NCI-H1694 (cell line): ENCODE measurements around the gene DYNC1I1.

Experiments
- DNase-seq: peaks from one replicate; lab custom pipeline; 2025; lab: John Stamatoyannopoulos, UW

DYNC1I1 gene

DNA sequence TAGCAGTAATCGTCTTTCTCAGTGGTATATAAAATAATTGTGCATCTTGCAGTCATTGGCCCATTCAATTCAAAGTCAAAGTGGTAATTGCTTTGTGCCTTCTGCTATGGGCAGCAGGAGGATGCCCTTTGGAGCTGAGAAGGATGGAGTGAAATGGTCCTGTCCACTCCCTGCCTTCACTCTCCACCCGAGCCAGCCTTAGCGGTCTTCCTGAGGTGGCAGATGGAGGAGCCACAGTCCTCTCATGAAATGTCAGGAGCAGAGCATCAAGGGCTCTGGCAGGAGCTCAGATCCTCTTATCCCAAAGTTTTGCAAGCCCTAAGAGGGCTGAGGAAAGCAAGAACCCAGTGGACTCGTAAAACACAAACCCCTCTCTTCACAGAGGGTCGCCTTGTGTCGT, 199.4 kb downstream of the DYNC1I1 start:
- no peak for DNase-seq

- DNase-seq = no peak
Measured at GRCh38 chr7:95972523-95972922, 200.2 kb downstream of the DYNC1I1 start.

DNA sequence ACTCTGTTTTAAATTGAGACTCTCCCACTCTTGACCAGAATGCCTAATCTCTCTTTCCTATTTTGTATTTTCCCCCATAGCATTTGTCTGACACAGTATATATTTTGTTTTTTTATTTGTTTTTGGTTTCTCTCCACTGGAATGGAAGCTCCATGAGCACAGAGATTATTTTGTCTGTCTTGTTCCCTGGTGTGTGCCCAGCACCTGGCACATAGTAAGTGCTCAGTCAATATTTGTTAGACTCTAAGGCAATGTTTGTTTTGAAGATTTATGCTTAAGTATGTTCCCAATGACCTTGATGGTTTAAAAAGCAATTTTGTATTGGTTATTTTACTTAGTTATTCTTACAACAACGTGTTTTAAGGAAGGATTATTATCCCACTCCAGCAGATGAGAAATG, 201.8 kb downstream of the DYNC1I1 start:
- DNase-seq = no peak

GRCh38 chr7:95976369-95977060, 204.2 kb downstream of the DYNC1I1 start:
- DNase-seq = no peak

GRCh38 chr7:95977994-95978393, 205.6 kb downstream of the DYNC1I1 start:
- no peak for DNase-seq

DNA sequence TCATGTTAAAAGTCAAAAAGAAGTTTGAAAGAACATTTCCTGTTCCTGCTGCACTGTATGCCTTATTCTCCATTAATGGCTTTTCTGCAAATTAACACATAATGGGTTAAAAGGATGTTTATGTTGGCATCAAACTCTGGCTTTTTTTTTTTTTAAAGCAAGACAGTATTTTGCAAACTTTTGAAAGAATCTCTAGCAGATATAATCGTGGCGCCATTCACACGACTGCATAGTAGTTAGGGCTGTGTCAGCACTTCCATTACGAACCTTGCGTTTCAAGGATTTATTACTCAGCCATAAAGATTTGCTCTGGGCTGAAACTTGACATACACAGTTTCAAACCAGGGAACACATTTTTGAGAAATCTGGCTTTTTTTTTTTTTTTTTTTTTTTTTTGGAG, 207.8 kb downstream of the DYNC1I1 start:
- no peak for DNase-seq

DNA sequence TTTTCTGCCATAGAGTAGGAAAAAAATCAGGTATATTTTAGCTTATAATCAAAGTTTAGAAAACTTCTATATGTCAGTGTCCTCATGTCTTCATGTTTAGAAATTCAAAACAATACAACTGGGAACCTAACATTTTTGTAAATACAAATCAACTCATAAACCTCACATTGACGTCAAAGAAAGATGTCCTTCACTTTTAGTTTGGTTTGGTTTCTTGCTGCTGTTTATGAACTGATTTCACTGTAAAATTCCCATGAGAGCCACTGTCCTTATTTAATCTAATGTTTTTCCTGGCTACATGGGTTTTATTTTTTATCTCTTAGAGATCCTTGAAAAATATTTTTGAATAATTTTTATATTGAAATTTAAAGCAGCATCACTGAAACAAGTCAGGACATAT, 208.4 kb downstream of the DYNC1I1 start:
- no peak for DNase-seq

- no peak for DNase-seq
Measured at GRCh38 chr7:95986178-95986764, 213.9 kb downstream of the DYNC1I1 start.

DNA sequence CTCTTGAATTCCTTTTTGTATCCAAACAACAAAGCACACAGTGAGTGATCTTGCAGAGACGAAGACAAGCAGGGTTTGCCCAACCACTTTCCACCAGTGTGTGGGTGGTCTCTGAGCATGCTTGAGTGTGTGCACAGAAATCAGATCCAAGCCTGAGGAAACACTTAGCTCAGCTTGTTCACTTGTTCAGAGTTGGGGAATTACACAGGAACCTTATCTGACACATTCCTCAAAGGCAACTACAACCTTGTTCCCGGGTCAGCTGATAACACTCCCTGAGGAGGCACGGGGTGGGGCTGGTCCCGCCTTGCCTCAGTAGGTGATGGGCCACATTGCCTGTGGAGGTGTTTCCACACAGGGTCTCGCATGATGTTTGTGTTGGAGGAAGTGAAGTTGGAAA, 216.9 kb downstream of the DYNC1I1 start:
- no peak for DNase-seq

DNA sequence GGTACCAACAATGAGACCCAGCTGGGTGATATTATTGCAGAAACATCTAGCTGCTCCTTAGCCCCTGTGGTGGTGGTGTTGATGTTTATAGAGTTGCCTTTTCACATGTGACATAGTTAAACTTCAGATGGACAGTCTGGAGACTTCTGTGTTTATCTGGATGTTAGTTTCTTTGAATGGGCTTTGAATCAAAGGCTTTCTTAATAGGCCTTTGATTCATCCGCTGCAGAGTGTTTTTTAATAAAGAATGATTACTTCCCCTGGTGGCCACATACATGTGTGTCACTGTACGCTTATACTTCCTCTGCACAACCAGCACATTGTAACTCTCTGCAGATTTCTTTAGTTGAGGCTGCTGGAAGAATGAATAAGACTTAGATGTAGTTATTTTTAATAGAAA, 221.0 kb downstream of the DYNC1I1 start:
- no peak for DNase-seq

DNA sequence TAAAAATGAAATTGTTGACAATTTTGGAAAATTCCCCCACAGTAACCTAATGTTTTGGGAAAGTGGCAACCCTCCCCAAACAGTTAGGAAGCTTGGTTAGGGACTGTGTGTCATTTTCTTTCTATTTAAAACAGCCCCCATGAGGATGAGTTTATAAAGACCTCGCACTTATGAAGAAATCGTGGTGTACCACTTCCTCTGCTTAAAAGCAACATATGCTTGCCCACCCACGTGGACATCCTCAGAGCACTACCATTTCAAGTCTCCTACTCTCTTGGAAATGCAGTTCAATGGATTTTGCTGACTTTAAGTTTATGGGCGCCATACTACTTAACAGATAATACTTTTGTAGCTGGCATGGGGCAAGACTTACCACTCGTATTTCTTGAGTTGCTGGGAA, 223.8 kb downstream of the DYNC1I1 start:
- DNase-seq = no peak

DNA sequence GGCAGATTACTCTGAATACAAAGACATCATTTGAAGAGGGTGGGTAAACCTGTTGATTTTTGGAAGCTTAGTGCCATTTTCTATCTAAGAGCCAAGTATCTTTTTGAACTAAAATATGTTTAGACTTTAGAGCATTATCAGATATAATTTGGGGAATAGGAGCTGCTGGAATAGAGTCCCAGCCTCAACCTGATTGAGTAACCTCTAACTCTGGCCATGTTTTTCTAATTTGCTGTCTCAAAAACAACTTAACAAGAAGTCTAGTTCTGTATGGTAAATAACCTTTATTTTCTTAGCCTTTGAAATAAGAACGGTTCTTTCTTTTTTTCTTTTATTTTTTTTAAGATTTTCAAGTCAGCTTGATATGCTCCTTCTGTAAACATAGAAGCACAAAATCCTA, 224.5 kb downstream of the DYNC1I1 start:
- no peak for DNase-seq

- no peak for DNase-seq
Measured at GRCh38 chr7:95997632-95998031, 225.3 kb downstream of the DYNC1I1 start.

DNA sequence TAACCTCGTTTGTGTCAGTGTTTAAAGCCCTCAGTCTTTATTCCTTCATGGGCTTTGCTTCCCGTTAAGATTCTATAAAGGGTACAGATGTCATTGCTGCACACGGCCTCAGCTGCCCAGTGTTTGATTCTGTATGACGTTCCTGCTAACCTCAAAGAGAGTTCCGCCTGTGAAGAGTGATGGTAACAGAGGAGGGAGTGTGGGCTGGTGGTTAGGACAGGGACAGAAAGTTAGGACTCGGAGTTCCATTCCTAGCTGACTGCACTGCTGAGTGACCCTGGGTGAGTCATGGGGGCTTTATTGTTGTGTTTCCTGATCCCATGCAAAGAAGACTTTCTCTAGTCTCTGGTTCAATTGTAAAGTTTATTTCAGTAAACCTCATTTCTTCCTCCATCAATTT, 227.1 kb downstream of the DYNC1I1 start:
- no peak for DNase-seq

- peak; percentile 76 for DNase-seq
Measured at GRCh38 chr7:96004578-96004977, 232.2 kb downstream of the DYNC1I1 start.

GRCh38 chr7:96005271-96005670, 232.9 kb downstream of the DYNC1I1 start:
- no peak for DNase-seq

DNA sequence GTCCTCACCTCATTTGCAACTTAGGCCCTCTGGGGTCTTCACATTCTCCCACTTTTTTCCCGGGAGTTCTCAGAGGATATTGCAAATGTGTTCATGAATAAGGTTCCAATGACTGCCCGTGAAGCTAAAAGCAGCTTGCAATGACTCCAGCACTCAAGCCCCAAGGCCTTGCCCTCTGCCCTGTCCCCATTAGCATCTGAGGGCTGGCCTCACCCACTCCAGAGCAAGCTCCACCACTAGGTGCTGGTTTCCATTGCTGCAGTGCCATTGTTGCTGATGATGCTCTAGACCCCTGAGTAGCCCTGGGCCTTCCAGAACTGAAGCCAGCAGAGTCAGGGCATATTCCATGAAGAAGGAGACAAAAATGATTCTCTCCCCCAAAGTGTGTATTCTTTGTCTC, 236.8 kb downstream of the DYNC1I1 start:
- DNase-seq = no peak

GRCh38 chr7:96013836-96014235, 241.5 kb downstream of the DYNC1I1 start:
- DNase-seq = no peak

DNA sequence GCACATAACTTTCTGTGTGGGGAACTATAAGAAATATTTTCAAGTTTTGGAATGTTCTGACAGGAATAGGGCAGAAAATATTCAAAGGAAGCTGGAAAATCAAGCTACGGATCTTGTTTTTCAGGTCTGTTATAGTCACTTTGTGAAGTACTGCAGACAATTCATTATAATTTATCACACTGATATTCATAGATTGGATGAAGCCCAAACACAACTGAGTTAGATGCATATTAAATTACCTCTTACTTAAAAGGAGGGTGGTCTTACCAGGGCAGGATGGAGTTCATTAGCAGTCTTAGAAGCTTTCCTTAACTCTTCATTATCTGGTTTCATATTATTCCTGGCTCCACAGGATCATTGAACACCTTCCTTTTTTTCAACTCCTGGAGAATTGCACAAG, 242.3 kb downstream of the DYNC1I1 start:
- DNase-seq = no peak

GRCh38 chr7:96016056-96016586, 243.8 kb downstream of the DYNC1I1 start:
- no peak for DNase-seq

DNA sequence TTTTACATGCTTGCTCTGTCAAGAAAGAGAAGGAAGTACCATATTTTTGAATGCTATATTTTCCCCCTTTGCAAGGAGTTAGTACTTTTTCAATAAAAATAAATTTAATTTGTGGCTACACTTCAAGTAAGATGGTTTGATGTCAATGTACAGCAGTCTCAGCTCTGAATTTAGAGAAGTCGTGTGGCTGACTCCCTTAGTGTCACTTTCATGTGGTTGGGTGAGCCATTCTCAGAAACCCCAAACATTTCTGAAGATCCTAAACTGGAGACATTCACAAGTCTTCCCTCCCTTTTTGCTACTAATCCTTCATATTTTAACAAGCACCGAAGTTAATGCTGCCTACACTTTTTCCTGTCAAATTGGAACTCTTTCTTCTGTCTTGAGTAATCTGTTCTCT, 244.4 kb downstream of the DYNC1I1 start:
- no peak for DNase-seq

DNA sequence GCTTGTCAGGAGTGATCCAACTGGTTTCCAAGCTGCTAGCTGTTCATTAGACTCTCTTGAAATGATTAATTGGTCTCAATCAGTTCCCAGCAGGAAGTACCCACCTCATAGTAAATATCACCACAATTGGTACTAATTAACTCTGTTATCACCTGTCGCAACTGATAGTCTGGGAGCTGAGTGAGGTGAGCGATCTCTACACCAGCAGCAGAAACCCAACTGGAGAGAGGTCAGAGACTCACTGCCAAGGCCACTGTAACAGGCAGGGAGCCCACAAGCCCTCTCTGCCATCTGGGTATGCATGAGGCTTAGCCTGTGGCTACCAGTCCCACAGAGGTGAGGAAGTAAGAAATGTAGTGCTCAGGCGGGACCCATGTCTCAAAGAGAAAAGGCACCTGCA, 245.5 kb downstream of the DYNC1I1 start:
- no peak for DNase-seq

DNA sequence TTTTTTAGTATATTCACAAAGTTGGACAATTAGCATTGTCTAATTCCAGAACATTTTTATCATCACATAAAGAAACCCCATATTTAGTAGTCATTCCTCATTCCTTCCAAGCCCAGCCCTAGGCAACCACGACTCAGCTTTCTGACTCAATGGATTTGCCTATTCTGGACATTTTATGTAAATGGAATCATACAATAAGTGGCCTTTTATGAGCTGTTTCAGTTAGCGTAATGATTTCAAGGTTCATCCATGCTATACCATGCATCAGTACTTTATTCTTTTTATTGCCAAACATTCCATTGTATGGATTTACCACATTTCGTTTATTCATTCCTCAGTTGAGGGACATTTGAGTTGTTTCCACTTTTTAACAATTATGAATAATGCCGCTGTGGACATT, 249.2 kb downstream of the DYNC1I1 start:
- no peak for DNase-seq

DNA sequence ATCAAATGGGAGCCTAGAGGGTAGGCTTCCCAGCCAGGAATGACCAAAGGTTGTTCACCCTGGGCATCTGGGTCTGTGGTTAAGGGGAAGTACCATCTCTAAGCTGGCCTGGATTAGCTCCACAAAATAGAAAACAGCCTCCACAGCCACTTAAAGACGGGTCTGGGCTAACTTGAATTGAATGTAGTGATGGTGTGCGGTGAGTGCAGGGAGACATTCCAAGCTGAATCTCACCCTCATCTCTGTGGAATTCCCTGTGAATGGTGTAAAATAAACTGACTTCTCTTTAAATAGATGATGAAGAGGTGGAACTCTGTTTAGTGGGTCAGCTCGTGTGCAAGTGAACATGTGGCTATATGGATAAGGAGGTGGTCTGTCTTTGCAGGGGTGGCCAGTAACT, 251.0 kb downstream of the DYNC1I1 start:
- no peak for DNase-seq
